ENCODE data around the gene CYB561. TPM values are rescaled to one million over a fixed set of nuclear protein-coding genes. Genes with fewer than 3 reads are reported as not detected.

Gene CYB561
- total RNA-seq, 4 donors from 2014 or later, result 41.7 to 74.6 (median 56.4) TPM

- no peak for DNase-seq (ENCODE audit: low spot score in 2 of 2)
- TF ChIP-seq POLR2A (IDR thresholded peaks at IDR 0.05), result no peak
- TF ChIP-seq, protein P1, sequence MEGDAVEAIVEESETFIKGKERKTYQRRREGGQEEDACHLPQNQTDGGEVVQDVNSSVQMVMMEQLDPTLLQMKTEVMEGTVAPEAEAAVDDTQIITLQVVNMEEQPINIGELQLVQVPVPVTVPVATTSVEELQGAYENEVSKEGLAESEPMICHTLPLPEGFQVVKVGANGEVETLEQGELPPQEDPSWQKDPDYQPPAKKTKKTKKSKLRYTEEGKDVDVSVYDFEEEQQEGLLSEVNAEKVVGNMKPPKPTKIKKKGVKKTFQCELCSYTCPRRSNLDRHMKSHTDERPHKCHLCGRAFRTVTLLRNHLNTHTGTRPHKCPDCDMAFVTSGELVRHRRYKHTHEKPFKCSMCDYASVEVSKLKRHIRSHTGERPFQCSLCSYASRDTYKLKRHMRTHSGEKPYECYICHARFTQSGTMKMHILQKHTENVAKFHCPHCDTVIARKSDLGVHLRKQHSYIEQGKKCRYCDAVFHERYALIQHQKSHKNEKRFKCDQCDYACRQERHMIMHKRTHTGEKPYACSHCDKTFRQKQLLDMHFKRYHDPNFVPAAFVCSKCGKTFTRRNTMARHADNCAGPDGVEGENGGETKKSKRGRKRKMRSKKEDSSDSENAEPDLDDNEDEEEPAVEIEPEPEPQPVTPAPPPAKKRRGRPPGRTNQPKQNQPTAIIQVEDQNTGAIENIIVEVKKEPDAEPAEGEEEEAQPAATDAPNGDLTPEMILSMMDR (IDR thresholded peaks at IDR 0.05), result no peak
- WGBS, 2 donors, result 51 to 54% methylated on average over 14 to 15 of the region's 16 CpGs
- intact Hi-C loops (cut with DNase I; ENCODE audit: low total_unique reads), result no loop called here
- no peak overlapping the region for H3K4me3 ChIP-seq (ENCODE audit: low read depth, poor library complexity, severe bottlenecking)
Measured at GRCh38 chr17:63481488-63481870, 35.4 kb upstream of the CYB561 start.

DNA sequence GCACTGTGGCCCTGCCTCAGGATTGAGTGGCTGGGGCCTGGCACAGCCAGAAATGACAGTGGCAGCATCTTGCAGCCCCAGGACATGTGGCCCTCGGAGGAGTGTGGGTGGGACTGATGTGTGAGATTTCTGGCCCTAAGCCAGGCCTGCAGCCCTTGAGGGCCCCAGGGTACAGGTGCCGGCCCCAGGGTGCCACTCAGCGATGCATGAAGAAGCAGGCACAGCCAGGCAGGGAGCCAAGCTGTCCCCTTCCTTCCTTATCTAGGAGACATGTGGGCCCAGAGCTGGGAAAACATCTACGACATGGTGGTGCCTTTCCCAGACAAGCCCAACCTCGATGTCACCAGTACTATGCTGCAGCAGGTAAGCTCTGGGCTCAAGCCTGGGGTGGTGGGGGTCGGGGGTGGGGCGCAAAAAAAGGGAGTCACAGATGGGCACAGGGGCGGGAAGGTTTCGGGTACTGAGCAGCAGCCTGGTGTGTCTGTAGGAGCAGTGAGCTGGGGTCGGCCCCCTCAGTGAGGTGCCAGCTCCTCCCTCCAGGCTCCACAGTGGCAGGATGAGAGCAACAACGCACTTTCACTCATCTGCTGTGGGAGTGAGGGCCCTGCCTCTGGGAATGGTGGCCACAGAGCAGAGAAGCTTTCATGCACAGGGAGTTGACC, 34.9 kb upstream of the CYB561 start:
- 71 to 75% methylated on average over 9 to 11 of the region's 11 CpGs for WGBS, 2 donors
- no peak for DNase-seq (ENCODE audit: low spot score in 2 of 2)
- intact Hi-C loops (cut with DNase I; ENCODE audit: low total_unique reads), result no loop called here
- no peak overlapping the region for H3K4me3 ChIP-seq (ENCODE audit: low read depth, poor library complexity, severe bottlenecking)
- no peak for TF ChIP-seq POLR2A (IDR thresholded peaks at IDR 0.05)
- TF ChIP-seq, protein P1 (IDR thresholded peaks at IDR 0.05), result no peak

- DNase-seq (ENCODE audit: low spot score in 2 of 2), result no peak
- TF ChIP-seq POLR2A (IDR thresholded peaks at IDR 0.05), result no peak
- TF ChIP-seq, protein P1 (IDR thresholded peaks at IDR 0.05), result no peak
- no peak overlapping the region for H3K4me3 ChIP-seq (ENCODE audit: low read depth, poor library complexity, severe bottlenecking)
- 90 to 91% methylated on average over 21 of the region's 21 CpGs for WGBS, 2 donors
- intact Hi-C loops (cut with DNase I; ENCODE audit: low total_unique reads), result no loop called here
Measured at GRCh38 chr17:63480192-63480784, 34.2 kb upstream of the CYB561 start.

DNA sequence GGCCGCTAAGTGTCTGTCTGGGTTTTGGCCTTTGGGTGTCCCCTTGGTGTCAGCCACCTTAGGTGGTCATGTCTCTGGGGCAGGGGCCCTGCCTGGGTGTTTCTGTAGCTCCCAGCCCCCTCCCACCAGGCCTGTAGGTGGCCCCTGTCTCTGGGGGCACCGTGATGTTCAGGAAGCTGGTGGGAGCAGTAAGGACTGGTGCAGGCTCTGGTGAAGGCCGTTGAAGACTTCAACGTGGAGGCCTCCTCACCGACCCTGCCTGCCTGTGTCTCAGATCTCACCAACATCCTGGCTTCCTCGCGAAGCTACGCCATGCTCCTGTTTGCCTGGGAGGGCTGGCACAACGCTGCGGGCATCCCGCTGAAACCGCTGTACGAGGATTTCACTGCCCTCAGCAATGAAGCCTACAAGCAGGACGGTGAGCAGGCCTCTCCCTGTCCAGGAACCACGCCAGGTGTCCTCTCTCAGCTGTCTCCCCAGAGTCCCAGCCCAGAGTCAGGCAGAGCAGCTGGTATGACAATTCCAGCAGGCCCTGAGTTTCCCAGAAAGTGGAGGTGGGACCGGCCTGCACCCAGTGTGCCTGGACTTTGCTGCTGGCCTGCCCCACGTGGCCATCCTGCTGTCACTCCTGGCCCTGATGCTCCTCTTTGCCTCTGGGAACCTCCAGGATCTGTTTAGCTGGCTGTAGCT, 33.5 kb upstream of the CYB561 start:
- H3K4me3 ChIP-seq (ENCODE audit: low read depth, poor library complexity, severe bottlenecking), result no peak overlapping the region
- 79 to 83% methylated on average over 16 to 17 of the region's 17 CpGs for WGBS, 2 donors
- intact Hi-C loops (cut with DNase I; ENCODE audit: low total_unique reads), result loop anchor here (5.0 kb wide), 1 partner anchor 42 kb away; no protein-coding TSS in a partner anchor
- DNase-seq (ENCODE audit: low spot score in 2 of 2), result no peak
- no peak for TF ChIP-seq POLR2A (IDR thresholded peaks at IDR 0.05)
- TF ChIP-seq, protein P1 (IDR thresholded peaks at IDR 0.05), result no peak

DNA sequence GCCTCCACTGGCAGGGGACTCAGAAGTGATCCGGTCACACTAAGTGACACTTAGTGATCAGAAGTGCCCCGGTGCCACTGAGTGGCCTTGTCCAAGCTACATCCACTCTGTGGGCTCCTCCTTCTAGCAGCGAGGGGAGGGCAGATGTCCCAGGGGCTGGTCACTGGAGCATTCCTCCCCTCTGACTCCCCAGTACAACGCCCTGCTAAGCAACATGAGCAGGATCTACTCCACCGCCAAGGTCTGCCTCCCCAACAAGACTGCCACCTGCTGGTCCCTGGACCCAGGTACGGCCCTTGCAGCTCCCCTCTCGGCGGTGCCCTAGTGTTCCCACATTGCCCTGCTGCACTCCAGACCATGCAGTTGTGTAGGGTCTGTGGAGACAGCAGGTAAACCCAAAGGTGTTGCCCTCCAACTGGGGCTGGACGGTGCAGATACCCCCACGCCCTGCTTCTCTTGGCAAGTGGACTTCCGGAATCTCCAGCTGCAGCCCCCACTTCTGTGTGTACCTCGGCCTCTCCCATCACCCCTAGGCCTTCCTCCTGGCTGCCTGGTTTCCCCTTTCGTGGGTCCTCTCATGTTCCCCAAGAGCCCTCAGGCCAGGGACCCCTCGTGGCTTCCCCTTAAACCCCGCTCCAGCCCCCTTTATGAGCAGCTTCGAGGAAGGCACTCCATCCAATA, 32.8 kb upstream of the CYB561 start:
- DNase-seq (ENCODE audit: low spot score in 2 of 2), result peak; percentile 76 to 95
- H3K4me3 ChIP-seq (ENCODE audit: low read depth, poor library complexity, severe bottlenecking), result no peak overlapping the region

More for the DNA sequence above, 32.8 kb upstream of the CYB561 start:
- TF ChIP-seq, protein P1 (IDR thresholded peaks at IDR 0.05), result peak in 1 of 3 donors; percentile 50
- TF ChIP-seq POLR2A (IDR thresholded peaks at IDR 0.05), result no peak
- intact Hi-C loops (cut with DNase I; ENCODE audit: low total_unique reads), result loop anchor here (5.0 kb wide), 1 partner anchor 42 kb away; no protein-coding TSS in a partner anchor
- WGBS, 2 donors, result 43 to 46% methylated on average over 16 of the region's 16 CpGs

Measured in lower leg skin (tissue), 4 donors.